Neural cell (in vitro differentiated cells): ENCODE measurements around the gene LRRC61. TPM values are rescaled to one million over a fixed set of nuclear protein-coding genes. Genes with fewer than 3 reads are reported as not detected.

ENCODE experiments used
- H2AFZ ChIP-seq: fragments of 200-600, 300-800 bp; sonication (generic), shearing (Covaris generic); 2 replicates; pipeline ENCODE4 v1.6.0; 2014; ENCODE audit warnings: low read depth, mild to moderate bottlenecking, antibody characterized with exemption, low read length, moderate library complexity
- H3F3A ChIP-seq: fragments of 200-600 bp; shearing (Covaris generic); 2 replicates; pipeline ENCODE4 v1.6.1; 2016; ENCODE audit warnings: mild to moderate bottlenecking, moderate library complexity, mixed read lengths, antibody characterized with exemption, low read length; ENCODE audit not compliant: insufficient read depth, poor library complexity, severe bottlenecking
- H3K27ac ChIP-seq: fragments of 200-600, 300-800 bp; sonication (generic), shearing (Covaris generic); 2 replicates; pipeline ENCODE4 v1.5.1; 2014; ENCODE audit warnings: mild to moderate bottlenecking, low read length, moderate library complexity
- H3K27me3 ChIP-seq: fragments of 300-800, 200-600 bp; sonication (generic), shearing (Covaris generic); 2 replicates; pipeline ENCODE4 v1.6.0; 2014; ENCODE audit warnings: mild to moderate bottlenecking, low read depth, low read length, moderate library complexity; ENCODE audit not compliant: insufficient read depth
- H3K36me3 ChIP-seq: fragments of 300-800, 200-600 bp; sonication (generic), shearing (Covaris generic); 2 replicates; pipeline ENCODE4 v1.5.1; 2014; ENCODE audit warnings: mild to moderate bottlenecking, antibody characterized with exemption, low read length, moderate library complexity; ENCODE audit not compliant: insufficient read depth
- H3K4me2 ChIP-seq: fragments of 300-800, 200-600 bp; sonication (generic), shearing (Covaris generic); 2 replicates; pipeline ENCODE4 v1.6.0; 2014; ENCODE audit warnings: mild to moderate bottlenecking, low read length
- H3K4me3 ChIP-seq: fragments of 300-800, 200-600 bp; sonication (generic), shearing (Covaris generic); 2 replicates; pipeline ENCODE4 v1.5.1; 2014; ENCODE audit warnings: mild to moderate bottlenecking, low read length, moderate library complexity
- H3K79me2 ChIP-seq: fragments of 200-600 bp; shearing (Covaris generic); replicated peaks from 2 replicates; pipeline ENCODE4 v1.6.0; 2014; ENCODE audit warnings: mild to moderate bottlenecking, low read length, moderate library complexity; ENCODE audit not compliant: insufficient read depth
- H3K9ac ChIP-seq: fragments of 300-800, 200-600 bp; sonication (generic), shearing (Covaris generic); 2 replicates; pipeline ENCODE4 v1.6.1; 2016; ENCODE audit warnings: mild to moderate bottlenecking, low read length, mixed read lengths
- H3K9me2 ChIP-seq: fragments of 200-600 bp; shearing (Covaris generic); 2 replicates; pipeline ENCODE4 v1.6.1; 2016; ENCODE audit warnings: mild to moderate bottlenecking, low read length, mixed read lengths; ENCODE audit not compliant: insufficient read depth
- H3K9me3 ChIP-seq: fragments of 200-600, 300-800 bp; sonication (generic), shearing (Covaris generic); 2 replicates; pipeline ENCODE4 v1.6.1; 2016; ENCODE audit warnings: mild to moderate bottlenecking, mixed run types, low read length, moderate library complexity, mixed read lengths
- H4K20me1 ChIP-seq: fragments of 200-600 bp; shearing (Covaris generic); 2 replicates; pipeline ENCODE4 v1.6.1; 2016; ENCODE audit warnings: mild to moderate bottlenecking, mixed run types; ENCODE audit not compliant: insufficient read depth
- CTCF ChIP-seq: fragments of 450-650 bp; IDR thresholded peaks from 2 replicates; pipeline ENCODE4 v1.5.1; 2014; ENCODE audit warnings: antibody characterized with exemption, mild to moderate bottlenecking, moderate library complexity; ENCODE audit not compliant: poor library complexity, severe bottlenecking
- EP300 ChIP-seq: fragments of 450-650 bp; conservative IDR thresholded peaks from 2 replicates; pipeline ENCODE4 v1.6.1; 2014; ENCODE audit warnings: antibody characterized with exemption, mild to moderate bottlenecking, moderate library complexity; ENCODE audit not compliant: poor library complexity, severe bottlenecking
- EZH2 ChIP-seq: fragments of 200-600, 300-800 bp; shearing (Covaris generic), sonication (generic); IDR thresholded peaks from 2 replicates; pipeline ENCODE4 v1.6.1; 2014; ENCODE audit warnings: antibody characterized with exemption, low read length, borderline replicate concordance, mild to moderate bottlenecking; ENCODE audit not compliant: insufficient read depth, poor library complexity, severe bottlenecking
- MXI1 ChIP-seq: fragments of 450-650 bp; conservative IDR thresholded peaks from 2 replicates; pipeline ENCODE4 v1.6.1; 2014; ENCODE audit warnings: antibody characterized with exemption, mild to moderate bottlenecking; ENCODE audit not compliant: poor library complexity, severe bottlenecking
- POLR2AphosphoS5 ChIP-seq: IDR thresholded peaks from 2 replicates; pipeline ENCODE4 v1.6.1; 2012
- RAD21 ChIP-seq: fragments of 450-650 bp; conservative IDR thresholded peaks from 2 replicates; pipeline ENCODE4 v1.6.1; 2014; ENCODE audit warnings: antibody characterized with exemption, mild to moderate bottlenecking, moderate library complexity
- REST ChIP-seq: IDR thresholded peaks from 2 replicates; pipeline ENCODE4 v1.6.1; 2012; ENCODE audit warnings: borderline replicate concordance
- SMC3 ChIP-seq: fragments of 450-650 bp; conservative IDR thresholded peaks from 2 replicates; pipeline ENCODE4 v1.6.1; 2014; ENCODE audit warnings: antibody characterized with exemption, mild to moderate bottlenecking, moderate library complexity; ENCODE audit not compliant: poor library complexity
- TAF1 ChIP-seq: IDR thresholded peaks from 2 replicates; pipeline ENCODE4 v1.6.1; 2012; ENCODE audit warnings: low read depth
- polyA plus RNA-seq: library from polyadenylated mRNA; depleted of rRNA; stranded (reverse); fragments of >200 nt; gene quantifications from 2 replicates; pipeline ENCODE4 v1.2.3, GENCODE V29; 2014

Gene LRRC61
- polyA plus RNA-seq, 1 donor from 2014 or later = 5.0 TPM

- Histone ChIP-seq H3K27me3 (no peaks in the 10 kb centered on the region), H3K9me2 (no peaks in the 10 kb centered on the region), H3K27ac (peak overlapping the region; percentile 28), H3K9me3 (no peaks in the 10 kb centered on the region), H3K36me3 (no peaks in the 10 kb centered on the region), H4K20me1 (no peaks in the 10 kb centered on the region), H3K79me2 (peaks cover 34% of the 10 kb centered on the region), H3K9ac (peak overlapping the region; percentile 95), H3K4me2 (peak overlapping the region; percentile 55), H3K4me3 (peak overlapping the region; percentile 98), H2AFZ (no peak overlapping the region), H3F3A (no peaks in the 10 kb centered on the region)
- TF ChIP-seq REST = no peak
- no peak for TF ChIP-seq EP300
- no peak for TF ChIP-seq MXI1
- no peak for TF ChIP-seq SMC3
- no peak for TF ChIP-seq CTCF
- TF ChIP-seq EZH2 = no peak
- TF ChIP-seq POLR2AphosphoS5 = no peak
Observed at GRCh38 chr7:150370612-150371071, 47.5 kb downstream of the LRRC61 start.

- H3K27ac ChIP-seq = peak overlapping the region; percentile 28
- peak overlapping the region; percentile 98 for H3K4me3 ChIP-seq
Observed at GRCh38 chr7:150371131-150371995, 48.2 kb downstream of the LRRC61 start.

More at GRCh38 chr7:150371131-150371995, 48.2 kb downstream of the LRRC61 start:
- H3K27me3 ChIP-seq = no peaks in the 10 kb centered on the region
- H4K20me1 ChIP-seq = no peaks in the 10 kb centered on the region
- H3K79me2 ChIP-seq = peaks cover 34% of the 10 kb centered on the region
- no peaks in the 10 kb centered on the region for H3K36me3 ChIP-seq
- no peak for TF ChIP-seq EZH2
- no peak for TF ChIP-seq POLR2AphosphoS5
- no peak for TF ChIP-seq EP300
- no peak for TF ChIP-seq TAF1
- no peak for TF ChIP-seq SMC3
- TF ChIP-seq CTCF = no peak
- no peak for TF ChIP-seq REST
- TF ChIP-seq MXI1 = no peak
- no peak for TF ChIP-seq RAD21
- H3K4me2 ChIP-seq = no peak overlapping the region
- no peaks in the 10 kb centered on the region for H3F3A ChIP-seq
- H3K9ac ChIP-seq = peak overlapping the region; percentile 95
- no peak overlapping the region for H2AFZ ChIP-seq
- H3K9me3 ChIP-seq = no peaks in the 10 kb centered on the region
- H3K9me2 ChIP-seq = no peaks in the 10 kb centered on the region
